Endothelial cell of umbilical vein (primary cell): Measurements from ENCODE around the gene ATP9B.

Experiments
- EZH2 ChIP-seq: IDR thresholded peaks from 2 replicates; pipeline ENCODE4 v1.6.1; 2012; ENCODE audit warnings: borderline replicate concordance, low read depth, mild to moderate bottlenecking, moderate library complexity, low read length, inconsistent platforms; ENCODE audit not compliant: severe bottlenecking
- TF ChIP-seq, protein P1 (sequence below), 2 donors: IDR thresholded peaks; 1 replicate in 1 of 2; 2 replicates in 1 of 2; pipeline ENCODE4 v1.5.1; 2011; ENCODE audit warnings: low read length in 2 of 2, mild to moderate bottlenecking in 2 of 2, moderate library complexity in 2 of 2, control low read depth in 1 of 2, inconsistent platforms in 1 of 2, low read depth in 1 of 2; ENCODE audit not compliant: insufficient read depth in 1 of 2; ENCODE audit errors: extremely low read depth in 1 of 2

DNA sequence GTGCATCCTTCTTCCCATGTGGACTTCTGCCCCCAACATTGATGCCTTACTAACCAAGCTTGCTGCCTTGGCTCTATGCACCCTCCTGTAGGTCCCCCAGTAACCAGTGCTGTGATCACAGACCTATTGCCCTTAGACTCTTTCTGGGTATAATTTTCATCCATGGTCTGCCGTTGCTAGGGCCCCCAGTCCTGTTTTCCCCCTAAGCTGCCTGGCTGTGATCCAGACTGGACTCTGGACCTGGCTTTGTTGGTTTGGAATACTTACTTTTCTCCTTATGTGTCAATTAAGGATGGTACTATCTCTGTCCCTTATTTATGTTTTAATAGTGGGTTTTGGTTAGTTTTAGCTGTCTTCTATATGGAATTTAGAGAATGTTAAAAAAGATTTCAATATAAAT is 26.0 kb downstream of the ATP9B start:
- TF ChIP-seq, protein P1, sequence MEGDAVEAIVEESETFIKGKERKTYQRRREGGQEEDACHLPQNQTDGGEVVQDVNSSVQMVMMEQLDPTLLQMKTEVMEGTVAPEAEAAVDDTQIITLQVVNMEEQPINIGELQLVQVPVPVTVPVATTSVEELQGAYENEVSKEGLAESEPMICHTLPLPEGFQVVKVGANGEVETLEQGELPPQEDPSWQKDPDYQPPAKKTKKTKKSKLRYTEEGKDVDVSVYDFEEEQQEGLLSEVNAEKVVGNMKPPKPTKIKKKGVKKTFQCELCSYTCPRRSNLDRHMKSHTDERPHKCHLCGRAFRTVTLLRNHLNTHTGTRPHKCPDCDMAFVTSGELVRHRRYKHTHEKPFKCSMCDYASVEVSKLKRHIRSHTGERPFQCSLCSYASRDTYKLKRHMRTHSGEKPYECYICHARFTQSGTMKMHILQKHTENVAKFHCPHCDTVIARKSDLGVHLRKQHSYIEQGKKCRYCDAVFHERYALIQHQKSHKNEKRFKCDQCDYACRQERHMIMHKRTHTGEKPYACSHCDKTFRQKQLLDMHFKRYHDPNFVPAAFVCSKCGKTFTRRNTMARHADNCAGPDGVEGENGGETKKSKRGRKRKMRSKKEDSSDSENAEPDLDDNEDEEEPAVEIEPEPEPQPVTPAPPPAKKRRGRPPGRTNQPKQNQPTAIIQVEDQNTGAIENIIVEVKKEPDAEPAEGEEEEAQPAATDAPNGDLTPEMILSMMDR (IDR thresholded peaks at IDR 0.05; ENCODE audit: extremely low read depth in 1 of 2, insufficient read depth in 1 of 2, low read depth in 1 of 2, low read length in 2 of 2): no peak
- TF ChIP-seq EZH2: no peak
